GM20431 (cell line): ENCODE measurements around the gene EXOSC5.

Source experiments
- in situ Hi-C: fragments of 300-500 bp; cut with MseI, MboI; formaldehyde crosslinking; loops from one replicate; pipeline ENCODE4 v1.15.0; 2020; ENCODE audit warnings: low sequenced_read_pairs; ENCODE audit not compliant: unreplicated experiment

EXOSC5 gene

GRCh38 chr19:41427647-41428480 lies 30.7 kb upstream of the EXOSC5 start:
- in situ Hi-C loops, result no loop called here

- in situ Hi-C loops, result no loop called here
Observed at GRCh38 chr19:41426952-41427646, 29.9 kb upstream of the EXOSC5 start, which contains the start of gene B3GNT8. Gene B3GNT8, minus strand, starts transcription at chr19:41427374. Its CDS starts 596 bp downstream, at chr19:41426778.

DNA sequence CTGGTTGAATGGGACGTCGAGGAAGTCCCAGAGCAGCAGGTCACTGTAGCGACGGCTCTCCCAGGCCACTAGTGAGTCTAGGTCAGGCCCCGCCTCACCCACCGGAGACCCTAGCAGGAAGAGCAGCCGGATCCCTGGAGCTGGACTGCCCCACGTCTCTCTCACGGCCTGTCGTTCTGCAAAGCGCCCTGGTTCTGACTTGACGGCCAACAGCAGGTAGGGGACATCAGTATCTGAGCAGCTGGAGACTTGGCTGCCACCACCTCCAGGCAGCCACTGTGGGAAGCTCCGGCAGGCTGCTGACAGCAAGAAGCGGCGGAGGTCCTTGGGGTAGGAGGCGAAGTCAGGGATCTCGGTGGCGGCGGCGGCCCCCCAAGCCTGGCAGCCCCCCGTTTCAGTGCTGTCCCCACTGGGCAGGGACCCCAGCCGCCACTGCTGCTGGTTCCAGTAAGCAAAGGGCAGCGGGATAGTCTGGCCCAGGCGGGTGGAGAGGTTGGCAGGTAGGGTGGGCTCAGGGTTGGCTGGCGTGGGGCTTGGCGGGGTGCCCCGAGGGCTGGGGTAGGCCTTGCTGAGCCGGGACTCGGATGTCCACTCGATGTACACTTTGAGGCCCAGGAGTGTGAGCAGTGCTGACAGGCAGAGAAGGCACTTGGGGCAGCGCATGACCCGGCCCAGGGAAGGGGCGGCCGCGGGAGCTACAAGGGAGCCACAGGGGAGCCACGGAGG lies 29.1 kb upstream of the EXOSC5 start:
- in situ Hi-C loops, result no loop called here

DNA sequence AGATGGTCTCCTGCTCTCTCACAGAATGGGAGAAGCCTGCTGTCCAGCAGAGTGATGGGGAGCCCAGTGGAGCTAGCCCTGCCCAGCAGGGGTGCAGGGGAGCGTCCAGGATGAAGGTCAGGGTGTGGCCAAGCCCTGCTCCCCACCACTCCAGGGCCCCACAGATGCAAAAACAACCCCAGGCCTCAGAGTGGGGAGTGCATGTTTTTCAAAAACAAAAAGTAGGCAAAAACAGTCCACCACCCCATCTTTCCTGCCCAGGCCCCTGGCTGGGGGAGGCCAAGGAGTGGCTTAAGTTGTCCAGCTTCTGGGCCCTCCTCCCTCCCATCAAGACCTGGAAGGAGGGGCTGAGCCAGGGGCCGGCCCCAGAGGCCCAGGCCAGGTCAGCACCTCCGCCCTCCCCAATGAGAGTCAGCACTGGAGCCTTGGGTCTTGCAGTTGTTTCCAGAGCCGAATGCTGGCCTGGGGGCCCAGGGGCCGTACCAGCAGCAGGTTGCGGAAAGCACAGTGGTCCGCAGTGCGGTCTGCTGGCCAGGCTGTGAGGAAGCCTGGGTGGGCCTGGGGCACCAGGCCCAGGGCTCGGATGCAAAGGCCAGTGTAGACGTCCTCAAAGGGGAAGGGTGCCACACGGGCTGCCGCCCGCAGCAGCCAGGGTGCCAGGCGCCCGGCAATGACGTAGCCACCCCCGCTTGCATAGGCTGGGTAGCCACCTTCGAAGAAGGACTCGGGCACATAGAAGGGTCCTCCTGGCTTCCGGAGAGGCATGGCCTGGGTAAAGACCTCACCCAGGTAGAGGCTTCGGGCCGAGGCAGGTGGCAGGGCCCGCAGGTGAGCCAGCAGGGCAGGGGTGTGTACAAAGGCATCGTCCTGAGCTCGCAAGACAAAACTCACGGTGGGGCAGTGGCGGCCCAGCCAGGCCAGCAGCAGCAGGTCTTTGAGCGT lies 28.3 kb upstream of the EXOSC5 start:
- in situ Hi-C loops, result no loop called here

GRCh38 chr19:41424335-41425173 lies 27.4 kb upstream of the EXOSC5 start:
- in situ Hi-C loops, result no loop called here

GRCh38 chr19:41422955-41423354 lies 25.8 kb upstream of the EXOSC5 start:
- in situ Hi-C loops, result no loop called here

GRCh38 chr19:41422456-41422855 lies 25.3 kb upstream of the EXOSC5 start:
- in situ Hi-C loops, result no loop called here

DNA sequence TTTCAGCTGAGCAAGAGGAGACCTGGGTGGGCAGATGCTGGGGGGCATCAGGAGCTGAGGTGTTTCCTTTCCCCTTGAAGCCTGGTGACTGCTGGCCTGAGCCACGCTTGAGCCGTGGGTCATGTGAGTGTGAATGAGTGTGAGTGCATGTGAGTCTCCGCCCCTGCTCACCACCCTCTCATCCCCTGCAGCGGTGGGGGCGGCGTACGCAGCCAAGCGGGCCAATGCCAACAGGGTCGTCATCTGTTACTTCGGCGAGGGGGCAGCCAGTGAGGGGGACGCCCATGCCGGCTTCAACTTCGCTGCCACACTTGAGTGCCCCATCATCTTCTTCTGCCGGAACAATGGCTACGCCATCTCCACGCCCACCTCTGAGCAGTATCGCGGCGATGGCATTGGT lies 24.8 kb upstream of the EXOSC5 start:
- in situ Hi-C loops, result no loop called here

GRCh38 chr19:41421314-41421713 lies 24.2 kb upstream of the EXOSC5 start:
- in situ Hi-C loops, result no loop called here

GRCh38 chr19:41420101-41420880 lies 23.1 kb upstream of the EXOSC5 start:
- in situ Hi-C loops, result no loop called here

- in situ Hi-C loops, result no loop called here
Observed at GRCh38 chr19:41416194-41416674, 19.1 kb upstream of the EXOSC5 start.

DNA sequence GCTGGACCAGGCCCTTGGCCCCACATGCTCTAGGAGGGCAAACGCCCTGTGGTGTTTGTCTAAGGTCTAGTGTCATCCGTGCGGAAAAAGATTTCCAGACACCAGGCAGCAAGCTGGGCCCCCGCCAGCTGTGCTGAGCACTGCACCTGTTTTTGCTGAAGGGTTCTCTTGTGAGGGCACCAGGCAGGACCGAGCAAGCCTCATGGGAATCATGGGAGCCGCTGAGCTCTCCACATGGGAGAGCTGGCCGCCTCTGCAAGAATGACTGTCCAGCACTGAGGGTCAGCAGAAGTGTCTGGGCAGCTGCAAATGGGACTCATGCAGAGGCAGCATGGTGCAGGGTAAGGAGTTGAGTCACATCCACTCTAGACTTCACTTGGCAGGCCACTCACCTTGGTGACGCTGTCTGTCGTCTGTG lies 18.0 kb upstream of the EXOSC5 start:
- in situ Hi-C loops, result no loop called here

DNA sequence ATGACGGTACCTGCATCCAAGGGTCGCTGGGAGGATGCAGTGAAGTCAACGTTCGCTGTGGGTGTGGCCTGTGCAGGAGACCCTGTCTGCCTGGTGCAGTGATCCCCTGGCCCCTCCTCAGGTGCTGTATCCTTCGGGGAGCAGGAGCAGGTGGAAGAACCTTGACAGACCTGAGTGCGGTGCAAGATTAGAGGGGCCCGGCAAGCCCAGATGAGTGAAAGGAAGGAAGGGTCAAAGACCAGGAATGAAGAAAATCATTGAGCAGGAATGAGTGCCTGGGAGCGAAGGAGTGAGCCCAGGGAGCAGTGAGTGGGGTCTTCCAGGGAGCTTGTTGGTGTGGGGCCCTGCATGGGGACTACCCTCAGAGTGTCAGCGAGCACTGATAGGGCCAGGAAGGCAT lies 17.3 kb upstream of the EXOSC5 start:
- in situ Hi-C loops, result no loop called here

DNA sequence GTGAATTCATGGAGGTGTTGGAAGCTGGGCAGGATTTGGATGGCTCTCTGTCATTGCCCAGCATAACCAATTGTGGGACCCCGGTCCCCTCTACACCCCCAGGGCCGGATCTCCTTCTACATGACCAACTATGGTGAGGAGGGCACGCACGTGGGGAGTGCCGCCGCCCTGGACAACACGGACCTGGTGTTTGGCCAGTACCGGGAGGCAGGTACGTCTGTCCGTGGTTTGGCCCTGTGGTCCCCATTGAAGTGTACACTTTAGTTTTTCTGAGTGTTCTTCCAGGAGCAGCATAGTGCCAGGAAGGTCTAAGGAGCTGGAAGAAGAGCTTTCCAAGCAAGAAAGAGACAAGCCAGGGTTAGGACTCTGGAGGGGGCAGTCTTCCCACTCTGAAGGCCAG lies 16.8 kb upstream of the EXOSC5 start:
- in situ Hi-C loops, result no loop called here

DNA sequence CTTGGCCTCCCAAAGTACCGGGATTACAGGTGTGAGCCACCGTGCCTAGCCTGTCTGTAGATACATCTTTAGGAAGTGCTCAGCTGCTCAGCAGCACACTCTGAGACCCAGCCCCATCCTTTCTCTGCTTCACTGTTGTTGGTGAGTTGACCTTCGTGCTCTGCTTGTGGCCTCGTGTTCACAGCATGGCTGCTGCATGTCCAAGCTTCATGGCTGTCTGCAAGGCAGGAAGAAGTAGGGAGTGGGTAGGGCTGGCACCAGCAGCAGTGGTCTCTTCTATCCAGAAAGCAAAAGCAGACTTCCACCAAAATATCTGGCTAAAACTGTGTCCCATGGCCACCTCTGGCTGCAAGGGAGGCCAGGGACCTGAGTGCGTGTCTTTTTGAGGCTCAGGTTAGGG lies 15.8 kb upstream of the EXOSC5 start:
- in situ Hi-C loops, result no loop called here

DNA sequence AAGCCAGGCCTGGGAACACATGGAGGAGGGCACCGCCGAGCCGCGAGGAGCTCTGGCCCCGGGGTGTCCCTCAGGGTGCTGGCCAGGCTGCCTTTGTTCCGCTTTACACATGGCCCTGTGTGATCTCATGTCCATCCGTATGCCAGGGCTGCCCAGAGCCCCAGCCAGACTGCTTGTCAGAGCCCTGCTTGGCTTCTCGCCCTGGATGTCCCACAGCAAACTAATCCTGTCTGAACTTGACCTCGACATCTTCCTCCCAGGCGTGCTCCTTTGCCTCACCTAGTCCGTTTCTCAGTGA lies 14.8 kb upstream of the EXOSC5 start:
- in situ Hi-C loops, result no loop called here

DNA sequence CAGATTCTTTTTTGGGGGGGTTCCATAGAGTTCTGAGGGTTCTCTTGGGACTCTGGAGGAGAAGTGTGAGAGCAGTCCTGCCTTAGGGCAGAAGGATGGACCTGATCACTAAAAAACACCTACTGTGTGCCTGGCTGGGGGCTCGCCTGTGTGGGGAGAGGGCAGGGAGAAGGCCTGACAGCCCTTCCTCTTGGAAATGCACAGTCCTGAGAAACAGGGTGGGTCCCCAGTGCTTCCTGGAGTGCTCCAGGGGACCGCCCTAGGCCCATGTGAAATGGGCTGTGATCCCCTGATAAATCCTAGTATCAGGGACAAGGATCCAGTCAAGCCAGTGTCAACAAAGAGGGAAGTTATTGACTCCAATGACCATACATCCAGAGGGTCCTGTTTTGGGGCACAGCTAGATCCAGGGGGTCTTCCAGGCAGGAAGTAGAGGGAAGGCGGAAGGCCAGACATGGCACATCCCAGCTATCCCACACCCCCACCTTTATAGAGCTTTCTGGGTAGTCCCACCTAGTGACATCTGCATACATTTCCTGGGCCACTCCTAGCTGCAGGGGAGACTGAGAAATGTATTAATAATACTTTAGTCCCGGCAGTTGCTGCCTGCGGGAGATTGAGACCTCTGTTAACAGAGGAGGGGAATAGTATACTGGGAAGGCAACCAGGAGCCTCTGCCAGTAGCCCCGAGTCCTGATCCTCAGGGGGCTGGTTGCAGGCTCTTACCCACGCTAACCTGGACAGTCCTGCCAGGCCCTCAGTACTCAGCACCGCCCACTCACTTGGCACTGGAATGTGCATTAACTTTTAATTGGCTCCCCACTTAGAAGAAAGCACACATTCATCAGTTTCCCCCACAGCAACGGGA lies 14.2 kb upstream of the EXOSC5 start:
- in situ Hi-C loops, result no loop called here
